H9 (cell line): ENCODE data around the gene TRPM3. TPM values are rescaled to one million over a fixed set of nuclear protein-coding genes. Genes with fewer than 3 reads are reported as not detected.

Experiments used
- DNase-seq: peaks from one replicate; pipeline ENCODE4 v3.0.0-alpha.2; 2017
- H2AFZ ChIP-seq: one replicate; pipeline ENCODE4 v1.6.1; 2013; ENCODE audit warnings: mild to moderate bottlenecking, low read length, control low read depth, moderate library complexity
- H2AK5ac ChIP-seq: 2 replicates; pipeline ENCODE4 v1.6.1; 2013; ENCODE audit warnings: low read length, control low read depth, mixed read lengths; ENCODE audit not compliant: insufficient read length
- H2BK120ac ChIP-seq: one replicate; pipeline ENCODE4 v1.6.1; 2013; ENCODE audit warnings: low read depth, mild to moderate bottlenecking, low read length, control low read depth, inconsistent platforms; ENCODE audit not compliant: poor library complexity, severe bottlenecking
- H2BK12ac ChIP-seq: 2 replicates; pipeline ENCODE4 v1.6.1; 2013; ENCODE audit warnings: low read length, control low read depth, mixed read lengths, low read depth; ENCODE audit not compliant: insufficient read length
- H2BK15ac ChIP-seq: 2 replicates; pipeline ENCODE4 v1.6.1; 2013; ENCODE audit warnings: low read depth, low read length, control low read depth
- H2BK20ac ChIP-seq: one replicate; pipeline ENCODE4 v1.6.1; 2013; ENCODE audit warnings: low read depth, mild to moderate bottlenecking, low read length, control low read depth, inconsistent platforms; ENCODE audit not compliant: poor library complexity, severe bottlenecking
- H2BK5ac ChIP-seq: 2 replicates; pipeline ENCODE4 v1.6.1; 2013; ENCODE audit warnings: low read length, control low read depth, mixed read lengths; ENCODE audit not compliant: insufficient read length
- H3K14ac ChIP-seq: 2 replicates; pipeline ENCODE4 v1.6.1; 2013; ENCODE audit warnings: low read length, control low read depth; ENCODE audit not compliant: insufficient read depth
- H3K18ac ChIP-seq: 2 replicates; pipeline ENCODE4 v1.6.1; 2013; ENCODE audit warnings: low read depth, mild to moderate bottlenecking, mixed read lengths, low read length, control low read depth; ENCODE audit not compliant: insufficient read length
- H3K23ac ChIP-seq: 2 replicates; pipeline ENCODE4 v1.6.1; 2013; ENCODE audit warnings: low read length, control low read depth, mixed read lengths, low read depth; ENCODE audit not compliant: insufficient read length
- H3K23me2 ChIP-seq: 2 replicates; pipeline ENCODE4 v1.6.1; 2013; ENCODE audit warnings: low read depth, mild to moderate bottlenecking, mixed read lengths, low read length, control low read depth; ENCODE audit not compliant: insufficient read length, poor library complexity, severe bottlenecking
- H3K27ac ChIP-seq: 2 replicates; pipeline ENCODE4 v1.5.1; 2013; ENCODE audit warnings: low read length, control low read depth, mixed read lengths, low read depth; ENCODE audit not compliant: insufficient read length
- H3K27me3 ChIP-seq: 2 replicates; pipeline ENCODE4 v1.6.1; 2013; ENCODE audit warnings: low read length, control low read depth, inconsistent platforms; ENCODE audit not compliant: insufficient read depth
- H3K4ac ChIP-seq: 2 replicates; pipeline ENCODE4 v1.6.1; 2013; ENCODE audit warnings: low read depth, mild to moderate bottlenecking, control low read depth, inconsistent platforms, low read length, moderate library complexity
- H3K4me1 ChIP-seq: 2 replicates; pipeline ENCODE4 v1.6.1; 2013; ENCODE audit warnings: low read length, control low read depth, inconsistent platforms; ENCODE audit not compliant: insufficient read depth
- H3K4me2 ChIP-seq: 2 replicates; pipeline ENCODE4 v1.6.1; 2013; ENCODE audit warnings: low read length, control low read depth, mixed read lengths; ENCODE audit not compliant: insufficient read length, insufficient read depth
- H3K56ac ChIP-seq: 2 replicates; pipeline ENCODE4 v1.6.1; 2013; ENCODE audit warnings: low read depth, mild to moderate bottlenecking, mixed read lengths, low read length, control low read depth; ENCODE audit not compliant: insufficient read length
- H3K79me1 ChIP-seq: 2 replicates; pipeline ENCODE4 v1.6.1; 2013; ENCODE audit warnings: low read depth, mild to moderate bottlenecking, moderate library complexity, low read length, control low read depth, inconsistent platforms; ENCODE audit not compliant: insufficient read depth, poor library complexity, severe bottlenecking
- H3K79me2 ChIP-seq: 2 replicates; pipeline ENCODE4 v1.6.1; 2013; ENCODE audit warnings: low read length, control low read depth, inconsistent platforms; ENCODE audit not compliant: insufficient read depth
- H3K9ac ChIP-seq: 2 replicates; pipeline ENCODE4 v1.6.1; 2013; ENCODE audit warnings: low read length, control low read depth, mixed read lengths; ENCODE audit not compliant: insufficient read length; ENCODE audit errors: extremely low read depth
- H3K9me3 ChIP-seq: one replicate; pipeline ENCODE4 v1.6.1; 2013; ENCODE audit warnings: low read depth, low read length, inconsistent platforms; ENCODE audit not compliant: control insufficient read depth
- H3T11ph ChIP-seq: one replicate; pipeline ENCODE4 v1.6.1; 2013; ENCODE audit warnings: mild to moderate bottlenecking, low read length, control low read depth, inconsistent platforms
- H4K20me1 ChIP-seq: one replicate; pipeline ENCODE4 v1.6.1; 2013; ENCODE audit not compliant: control insufficient read depth, insufficient read length, insufficient read depth
- H4K5ac ChIP-seq: 2 replicates; pipeline ENCODE4 v1.6.1; 2013; ENCODE audit warnings: low read depth, mild to moderate bottlenecking, mixed read lengths, low read length, control low read depth; ENCODE audit not compliant: insufficient read length
- H4K8ac ChIP-seq: replicated peaks from 2 replicates; pipeline ENCODE4 v1.6.1; 2013; ENCODE audit warnings: low read length, control low read depth, mixed read lengths, low read depth; ENCODE audit not compliant: insufficient read length
- H4K91ac ChIP-seq: 2 replicates; pipeline ENCODE4 v1.6.1; 2013; ENCODE audit warnings: low read depth, mild to moderate bottlenecking, moderate library complexity, mixed read lengths, low read length, control low read depth; ENCODE audit not compliant: insufficient read length
- H3K27ac Mint-ChIP-seq, 3 experiments: 2 replicates in 2 of 3; 3 replicates in 1 of 3; pipeline ENCODE4 v1.8.0; 2020 to 2021; ENCODE audit warnings: mixed read lengths in 3 of 3, mild to moderate bottlenecking in 1 of 3, moderate library complexity in 1 of 3
- H3K27me3 Mint-ChIP-seq: 2 replicates; pipeline ENCODE4 v1.8.0; 2021; ENCODE audit warnings: low read depth, mild to moderate bottlenecking, moderate library complexity, mixed read lengths
- H3K36me3 Mint-ChIP-seq, 3 experiments: 2 replicates in 2 of 3; 3 replicates in 1 of 3; pipeline ENCODE4 v1.8.0; 2020 to 2021; ENCODE audit warnings: low read depth in 3 of 3, mixed read lengths in 3 of 3; ENCODE audit not compliant: insufficient read depth in 1 of 3
- H3K4me1 Mint-ChIP-seq, 2 experiments: 2 replicates each; pipeline ENCODE4 v1.8.0; 2020; ENCODE audit warnings: mixed read lengths in 2 of 2
- H3K4me3 Mint-ChIP-seq, 2 experiments: 2 replicates in 1 of 2; 3 replicates in 1 of 2; pipeline ENCODE4 v1.8.0; 2020 to 2021; ENCODE audit warnings: mild to moderate bottlenecking in 2 of 2, mixed read lengths in 2 of 2, moderate library complexity in 1 of 2
- H3K9me3 Mint-ChIP-seq, 2 experiments: 2 replicates in 1 of 2; 3 replicates in 1 of 2; pipeline ENCODE4 v1.8.0; 2020; ENCODE audit warnings: mild to moderate bottlenecking in 2 of 2, mixed read lengths in 2 of 2, moderate library complexity in 1 of 2
- CTCF ChIP-seq: fragments of 200-600 bp; sonication (generic); conservative IDR thresholded peaks from 3 replicates; pipeline ENCODE4 v1.8.0; 2021; ENCODE audit warnings: antibody characterized with exemption, mild to moderate bottlenecking
- WGBS: extraction: QIAGEN DNeasy Blood & Tissue Kit; methylation state at CpG from one replicate; pipeline ENCODE4 v1.1.7; 2013; ENCODE audit warnings: missing lambda C conversion rate, low lambda C conversion rate, mixed read lengths; ENCODE audit not compliant: insufficient read length; ENCODE audit errors: extremely low coverage; 5-methylcytosine and 5-hydroxymethylcytosine counted together
- total RNA-seq: library from RNA; stranded (reverse); gene quantifications from 2 replicates; pipeline ENCODE4 v1.2.1, GENCODE V29; 2021

Gene TRPM3
- total RNA-seq, 1 experiment from 2014 or later: 10.3 TPM

- Histone ChIP-seq H4K20me1 (no peaks in the 10 kb centered on the region), H3K27ac (no peak overlapping the region), H3K18ac (no peak overlapping the region), H2BK20ac (no peak overlapping the region), H2BK5ac (no peak overlapping the region), H3K9ac (no peak overlapping the region), H3K23me2 (no peaks in the 10 kb centered on the region), H3K23ac (no peak overlapping the region), H2BK15ac (no peak overlapping the region), H3K4me2 (no peak overlapping the region), H3K27me3 (no peaks in the 10 kb centered on the region), H2BK120ac (no peak overlapping the region), H3T11ph (no peak overlapping the region), H3K9me3 (no peaks in the 10 kb centered on the region), H3K4ac (no peak overlapping the region), H3K79me1 (no peaks in the 10 kb centered on the region), H4K91ac (no peak overlapping the region), H2AFZ (no peak overlapping the region), H3K79me2 (no peaks in the 10 kb centered on the region), H3K4me1 (no peaks in the 10 kb centered on the region), H4K8ac (no peak overlapping the region), H2AK5ac (no peak overlapping the region), H3K14ac (no peak overlapping the region), H3K56ac (no peak overlapping the region), H4K5ac (no peak overlapping the region), H2BK12ac (no peak overlapping the region)
- Mint-ChIP-seq H3K27me3 (no peaks in the 10 kb centered on the region; the same call in 1 of the 2 replicates), H3K4me3 (no peak overlapping the region), H3K4me1 (peaks cover 0 to 5% of the 10 kb centered on the region in 2 experiments; a peak in 2 of 4 replicates), H3K9me3 (no peaks in the 10 kb centered on the region), H3K27ac (no peak overlapping the region), H3K36me3 (no peaks in the 10 kb centered on the region; a peak in 1 of 7 replicates)
- DNase-seq: no peak
- no CpG with 5 or more reads among the region's 2 CpGs for WGBS
- TF ChIP-seq CTCF: no peak
Observed at GRCh38 chr9:71058660-71059059, 62.8 kb downstream of the TRPM3 start.
